AG09319 (cell line): ENCODE results near the gene SLC7A10.
"Not testable (repeated sequence)": the region's sequence is repeated elsewhere in the genome, so short reads cannot be mapped to it uniquely, and the experiment has no call there.

Source experiments
- DNase-seq: peaks from one replicate; pipeline ENCODE4 v3.0.0-alpha.2; 2010; ENCODE audit warnings: low read depth; ENCODE audit errors: extremely low read depth
- TF ChIP-seq, protein P1 (sequence below): IDR thresholded peaks from 2 replicates; pipeline ENCODE4 v1.5.1; 2011; ENCODE audit warnings: low read depth, mild to moderate bottlenecking, inconsistent platforms, low read length, moderate library complexity

SLC7A10 gene

DNA sequence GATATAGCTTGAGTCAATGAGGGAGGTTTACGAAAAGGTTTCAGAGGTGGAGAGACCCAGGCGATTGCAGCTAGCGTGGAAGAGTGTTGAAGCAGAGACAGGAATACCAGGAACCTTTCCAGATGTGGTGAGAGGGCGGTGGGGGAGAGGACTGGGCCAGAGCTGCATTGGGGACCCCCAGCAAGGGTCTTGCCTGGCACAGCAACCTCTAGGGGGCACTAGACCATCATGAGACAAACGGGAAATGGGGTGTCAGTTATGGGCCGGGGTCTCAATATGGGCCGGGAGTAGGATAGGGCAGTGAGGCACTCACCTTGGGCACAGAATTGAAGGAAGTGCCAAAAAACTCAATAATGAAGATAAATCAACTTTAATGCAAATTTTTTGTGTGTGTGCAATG lies 33.6 kb downstream of the SLC7A10 start:
- no peak for DNase-seq
- TF ChIP-seq, protein P1, sequence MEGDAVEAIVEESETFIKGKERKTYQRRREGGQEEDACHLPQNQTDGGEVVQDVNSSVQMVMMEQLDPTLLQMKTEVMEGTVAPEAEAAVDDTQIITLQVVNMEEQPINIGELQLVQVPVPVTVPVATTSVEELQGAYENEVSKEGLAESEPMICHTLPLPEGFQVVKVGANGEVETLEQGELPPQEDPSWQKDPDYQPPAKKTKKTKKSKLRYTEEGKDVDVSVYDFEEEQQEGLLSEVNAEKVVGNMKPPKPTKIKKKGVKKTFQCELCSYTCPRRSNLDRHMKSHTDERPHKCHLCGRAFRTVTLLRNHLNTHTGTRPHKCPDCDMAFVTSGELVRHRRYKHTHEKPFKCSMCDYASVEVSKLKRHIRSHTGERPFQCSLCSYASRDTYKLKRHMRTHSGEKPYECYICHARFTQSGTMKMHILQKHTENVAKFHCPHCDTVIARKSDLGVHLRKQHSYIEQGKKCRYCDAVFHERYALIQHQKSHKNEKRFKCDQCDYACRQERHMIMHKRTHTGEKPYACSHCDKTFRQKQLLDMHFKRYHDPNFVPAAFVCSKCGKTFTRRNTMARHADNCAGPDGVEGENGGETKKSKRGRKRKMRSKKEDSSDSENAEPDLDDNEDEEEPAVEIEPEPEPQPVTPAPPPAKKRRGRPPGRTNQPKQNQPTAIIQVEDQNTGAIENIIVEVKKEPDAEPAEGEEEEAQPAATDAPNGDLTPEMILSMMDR, result peak; percentile 6

DNA sequence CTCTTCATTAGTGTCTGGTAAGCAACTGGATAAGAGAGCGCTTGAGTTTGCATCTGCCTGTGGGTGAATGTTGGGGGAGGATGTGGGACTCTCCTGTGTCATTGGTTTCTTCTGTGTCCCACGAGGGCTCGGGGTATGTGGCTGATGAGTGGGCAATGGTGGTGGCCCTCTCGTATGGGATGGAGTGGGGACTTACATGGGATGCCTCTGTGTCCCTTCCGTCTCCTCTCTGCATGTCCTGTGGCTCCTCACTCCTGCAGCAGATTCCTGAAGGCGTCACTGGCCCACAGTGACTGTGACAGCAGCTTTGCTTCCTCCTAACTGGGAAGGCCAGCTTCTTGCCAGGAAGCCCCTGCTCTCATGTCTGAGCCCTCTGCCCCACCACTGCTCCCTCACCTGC lies 34.1 kb downstream of the SLC7A10 start:
- TF ChIP-seq, protein P1, result no peak
- no peak for DNase-seq

DNA sequence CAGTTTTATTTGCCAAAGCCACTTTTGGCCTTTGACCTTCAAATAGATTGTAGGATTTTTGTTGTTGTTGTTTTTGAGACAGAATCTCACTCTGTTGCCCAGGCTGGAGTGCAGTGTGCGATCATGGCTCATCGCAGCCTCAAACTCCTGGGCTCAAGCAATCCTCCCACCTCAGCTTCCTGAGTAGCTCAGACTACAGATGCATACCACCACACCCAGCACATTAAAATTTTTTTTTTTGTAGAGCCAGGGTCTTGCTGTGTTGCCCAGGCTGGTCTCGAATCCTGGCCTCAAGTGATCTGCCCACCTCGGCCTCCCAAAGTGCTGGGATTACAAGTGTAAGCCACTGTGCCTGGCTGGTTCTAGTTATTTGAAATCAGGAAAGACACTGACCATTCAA lies 34.6 kb downstream of the SLC7A10 start:
- not testable (repeated sequence) for DNase-seq

DNA sequence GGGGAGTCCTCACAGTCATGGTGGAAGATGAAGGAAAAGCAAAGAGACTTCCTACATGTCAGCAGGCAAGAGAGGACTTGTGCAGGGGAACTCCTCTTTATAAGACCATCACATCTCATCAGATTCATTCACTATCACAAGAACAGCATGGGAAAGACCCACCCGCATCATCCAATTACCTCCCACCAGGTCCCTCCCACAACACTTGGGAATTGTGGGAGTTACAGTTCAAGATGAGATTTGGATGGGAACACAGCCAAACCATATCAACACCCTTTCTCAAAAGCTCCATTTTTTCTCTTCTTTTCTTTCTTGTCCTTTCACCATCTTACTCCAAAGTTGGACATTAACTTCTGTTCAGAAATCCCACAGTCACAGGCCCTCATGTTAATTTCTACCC lies 36.2 kb downstream of the SLC7A10 start:
- TF ChIP-seq, protein P1, result no peak
- no peak for DNase-seq

DNA sequence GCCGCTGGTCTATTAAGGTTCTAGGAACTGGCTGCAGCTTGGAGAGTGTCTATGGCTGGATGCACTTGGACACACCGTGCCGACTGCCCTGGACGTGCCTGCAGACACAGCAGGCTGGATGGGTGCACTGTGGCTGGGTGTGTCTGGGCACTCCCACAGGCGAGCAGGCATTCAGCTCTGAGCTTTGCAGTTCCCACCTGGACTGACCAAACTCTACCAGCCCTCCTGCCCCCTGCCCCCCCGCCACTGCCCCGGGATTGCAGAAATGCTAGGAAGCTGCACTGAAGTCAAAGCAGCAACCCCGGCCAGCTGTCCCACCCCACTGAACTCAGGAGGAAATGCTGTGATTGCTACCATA lies 38.5 kb downstream of the SLC7A10 start:
- no peak for DNase-seq
- TF ChIP-seq, protein P1, result no peak

DNA sequence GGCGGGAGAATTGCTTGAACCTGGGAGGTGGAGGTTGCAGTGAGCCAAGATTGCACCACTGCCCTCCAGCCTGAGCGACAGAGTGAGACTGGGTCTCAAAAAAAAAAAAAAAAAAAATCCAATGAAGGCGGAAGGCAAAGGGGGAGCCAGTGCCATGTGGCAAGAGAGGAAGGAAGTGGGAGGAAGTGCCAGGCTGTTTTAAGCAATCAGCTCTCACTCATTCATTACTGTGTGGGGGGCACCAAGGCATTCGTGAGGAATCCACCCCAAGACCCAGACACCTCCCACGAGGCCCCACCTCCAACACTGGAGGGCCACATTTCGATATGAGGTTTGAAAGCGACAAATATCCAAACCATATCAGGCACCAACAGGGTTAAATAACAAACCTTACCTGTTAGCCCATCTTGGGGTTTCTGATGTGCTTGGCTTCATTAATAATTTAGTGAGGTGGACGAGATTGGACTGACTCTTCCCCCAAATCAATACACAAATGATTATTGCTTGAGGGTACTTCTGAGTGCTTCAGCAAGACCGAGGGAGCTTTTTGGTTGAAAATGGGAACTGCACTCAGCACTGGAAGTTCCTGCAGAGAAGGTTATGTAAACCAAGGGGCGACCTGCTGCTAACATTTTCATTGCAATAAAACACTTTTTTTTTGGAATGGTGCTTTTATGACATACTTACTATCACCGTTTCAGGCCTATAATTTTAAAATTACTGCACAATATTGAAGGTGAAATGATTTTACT lies 39.0 kb downstream of the SLC7A10 start:
- TF ChIP-seq, protein P1, result no peak
- no peak for DNase-seq

DNA sequence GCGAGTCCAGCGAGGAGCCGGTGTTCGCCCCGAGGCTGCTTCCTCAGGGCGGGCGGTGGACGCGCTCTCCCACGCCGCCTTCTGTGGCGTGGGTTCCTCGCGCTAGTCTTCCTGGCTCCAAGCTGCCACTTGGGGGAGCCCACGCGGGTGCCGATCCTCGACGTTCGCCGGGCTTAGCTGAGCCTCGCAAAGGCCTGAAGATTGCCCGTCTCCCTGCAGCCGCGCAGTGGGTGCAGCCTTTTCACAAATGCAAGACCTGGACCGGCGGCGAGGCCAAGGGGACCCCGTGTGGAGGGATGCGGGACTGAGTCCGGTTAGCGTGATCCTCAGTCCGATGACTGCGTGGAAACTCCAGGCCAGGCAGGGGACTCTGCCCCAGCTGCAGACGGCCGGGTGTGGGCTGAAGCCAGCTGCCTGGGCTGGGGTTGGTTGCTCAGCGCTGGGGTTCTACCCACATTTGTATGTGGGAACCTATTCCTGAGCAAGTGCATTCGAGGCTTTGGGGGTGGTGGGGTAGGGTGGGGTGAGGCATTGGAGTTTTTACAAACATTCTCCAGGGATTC lies 48.2 kb downstream of the SLC7A10 start:
- TF ChIP-seq, protein P1, result peak; percentile 35
- DNase-seq, result no peak
